Stimulated activated CD4-positive, alpha-beta T cell treated with anti-CD3 and anti-CD28 coated beads, TNF-alpha, amount 100 ng/mL, for 48 hours (primary cell): ENCODE results near the gene PRTFDC1.

Source experiments
- DNase-seq, 3 donors: peaks; one replicate each; pipeline ENCODE4 v3.0.0-alpha.2; 2020; ENCODE audit warnings: low read depth in 3 of 3

PRTFDC1 gene

DNA sequence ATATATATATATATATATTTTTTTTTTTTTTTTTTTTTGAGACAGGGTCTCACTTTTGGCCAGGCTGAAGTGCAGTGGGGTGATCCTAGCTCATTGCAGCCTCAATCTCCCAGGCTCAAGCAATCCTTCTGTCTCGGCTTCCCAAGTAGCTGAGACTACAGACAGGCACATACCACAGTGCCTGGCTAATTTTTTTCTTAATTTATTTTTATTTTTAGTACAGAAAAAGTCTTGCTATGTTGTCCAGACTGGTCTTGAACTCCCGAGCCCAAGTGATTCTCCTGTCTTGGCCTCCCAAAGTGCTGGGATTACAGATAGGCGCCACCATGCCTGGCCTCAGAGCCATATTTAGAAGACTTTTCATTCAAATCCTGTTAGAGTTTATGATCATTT lies 79.6 kb downstream of the PRTFDC1 start:
- no peak for DNase-seq

DNA sequence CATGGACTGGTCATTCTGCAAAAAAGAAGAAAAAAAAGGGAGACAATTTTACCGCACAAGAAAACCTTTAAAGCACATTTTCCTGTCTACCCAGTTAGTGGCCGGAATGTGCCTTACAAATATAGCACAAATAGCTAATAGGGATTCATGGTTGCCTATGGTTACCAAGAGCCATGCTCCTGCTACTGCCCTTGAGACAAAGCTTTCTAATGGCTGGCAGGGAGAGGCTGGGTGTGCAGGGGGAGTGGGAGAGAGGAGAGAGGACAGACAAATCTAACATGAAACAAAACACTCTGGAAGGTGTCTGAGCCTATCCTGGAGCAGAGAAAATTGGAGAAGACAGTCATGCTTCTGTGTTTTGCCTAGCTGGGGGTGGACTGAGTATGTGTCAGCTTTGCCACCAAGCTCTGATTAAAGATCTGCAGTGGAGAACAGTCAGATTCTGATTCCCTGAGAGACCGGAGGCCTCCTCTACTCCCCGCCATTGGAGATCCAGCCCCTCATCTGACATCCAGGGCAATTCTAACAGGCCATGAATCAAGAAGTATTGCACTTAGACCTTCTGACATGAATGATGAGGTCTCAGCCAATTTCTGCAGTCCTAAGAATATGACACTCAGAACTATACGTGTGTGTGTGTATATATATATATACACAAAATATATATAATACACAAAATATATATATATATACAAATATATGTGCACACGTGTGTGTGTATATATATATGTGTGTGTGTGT lies 80.2 kb downstream of the PRTFDC1 start:
- no peak for DNase-seq

DNA sequence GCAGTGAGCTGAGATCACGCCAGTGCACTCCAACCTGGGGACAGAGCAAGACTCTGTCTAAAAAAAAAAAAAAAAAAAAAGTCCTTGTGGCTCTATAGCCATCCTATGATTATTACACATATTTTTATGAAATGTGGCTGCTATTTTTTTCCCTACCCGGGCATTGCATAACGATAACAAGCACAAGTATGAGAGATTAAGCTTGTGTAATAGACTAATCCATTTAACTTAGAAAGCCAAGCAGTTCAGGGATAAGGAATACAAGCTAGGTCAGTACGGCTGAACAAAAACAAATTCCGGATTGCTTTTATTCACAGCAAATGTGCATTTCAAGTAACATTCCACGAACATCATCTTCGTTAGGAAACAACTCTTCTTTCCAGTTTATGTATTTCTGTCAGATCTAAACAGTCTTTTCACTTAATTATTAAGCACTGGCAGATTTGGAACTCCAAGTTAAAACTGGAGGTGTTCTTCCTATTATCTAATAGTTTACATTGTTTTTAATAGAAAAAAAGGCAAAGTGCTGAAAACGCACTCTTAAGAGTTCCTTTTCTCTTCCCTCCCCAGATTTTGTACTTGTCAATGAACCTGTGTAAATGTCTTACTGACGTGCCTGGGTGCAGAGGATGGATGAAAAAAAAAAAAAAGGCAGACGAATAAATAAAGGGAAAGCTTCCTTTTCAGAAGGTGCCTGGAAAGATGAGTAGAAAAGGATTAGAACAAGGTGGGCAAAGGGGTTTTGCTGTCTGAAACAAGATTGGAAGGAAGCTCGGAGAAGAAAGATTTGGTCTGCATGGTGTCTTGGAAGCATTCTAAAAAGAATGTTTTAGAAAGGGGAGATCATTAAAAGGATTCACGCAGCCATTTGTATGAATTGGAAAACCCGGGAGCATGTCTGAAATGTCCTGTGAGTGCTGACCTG lies 81.1 kb downstream of the PRTFDC1 start:
- no peak for DNase-seq

DNA sequence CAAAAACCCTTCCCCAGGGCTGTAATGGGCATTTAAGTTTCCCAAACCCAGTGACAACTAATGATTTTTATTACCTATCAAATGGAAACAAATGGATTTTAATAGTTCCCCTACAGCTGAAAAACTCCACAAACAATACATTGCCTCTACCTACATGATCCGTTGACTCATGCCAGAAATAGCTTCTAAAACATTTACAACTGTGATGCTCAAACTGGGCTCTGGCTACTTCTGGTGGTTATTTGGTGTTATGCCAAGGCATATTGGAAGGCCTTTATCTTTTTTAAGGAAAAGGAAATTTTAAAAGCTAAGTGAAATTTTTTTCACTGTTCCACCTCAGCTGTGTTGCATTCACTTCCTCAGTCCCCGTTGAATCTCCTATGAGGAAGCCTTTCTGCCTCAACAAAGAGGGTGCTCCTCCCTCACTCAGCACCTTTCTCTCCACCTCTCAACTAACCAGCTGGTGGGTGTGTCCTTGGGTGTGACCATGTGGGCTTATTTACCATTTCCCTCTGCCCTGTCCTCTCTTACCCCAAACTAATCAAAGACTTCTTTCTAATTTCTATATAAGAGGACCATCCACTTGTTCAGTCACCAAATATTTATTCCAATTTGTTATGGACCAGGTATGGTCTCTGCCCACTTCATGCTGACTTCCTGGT lies 82.9 kb downstream of the PRTFDC1 start:
- no peak for DNase-seq

DNA sequence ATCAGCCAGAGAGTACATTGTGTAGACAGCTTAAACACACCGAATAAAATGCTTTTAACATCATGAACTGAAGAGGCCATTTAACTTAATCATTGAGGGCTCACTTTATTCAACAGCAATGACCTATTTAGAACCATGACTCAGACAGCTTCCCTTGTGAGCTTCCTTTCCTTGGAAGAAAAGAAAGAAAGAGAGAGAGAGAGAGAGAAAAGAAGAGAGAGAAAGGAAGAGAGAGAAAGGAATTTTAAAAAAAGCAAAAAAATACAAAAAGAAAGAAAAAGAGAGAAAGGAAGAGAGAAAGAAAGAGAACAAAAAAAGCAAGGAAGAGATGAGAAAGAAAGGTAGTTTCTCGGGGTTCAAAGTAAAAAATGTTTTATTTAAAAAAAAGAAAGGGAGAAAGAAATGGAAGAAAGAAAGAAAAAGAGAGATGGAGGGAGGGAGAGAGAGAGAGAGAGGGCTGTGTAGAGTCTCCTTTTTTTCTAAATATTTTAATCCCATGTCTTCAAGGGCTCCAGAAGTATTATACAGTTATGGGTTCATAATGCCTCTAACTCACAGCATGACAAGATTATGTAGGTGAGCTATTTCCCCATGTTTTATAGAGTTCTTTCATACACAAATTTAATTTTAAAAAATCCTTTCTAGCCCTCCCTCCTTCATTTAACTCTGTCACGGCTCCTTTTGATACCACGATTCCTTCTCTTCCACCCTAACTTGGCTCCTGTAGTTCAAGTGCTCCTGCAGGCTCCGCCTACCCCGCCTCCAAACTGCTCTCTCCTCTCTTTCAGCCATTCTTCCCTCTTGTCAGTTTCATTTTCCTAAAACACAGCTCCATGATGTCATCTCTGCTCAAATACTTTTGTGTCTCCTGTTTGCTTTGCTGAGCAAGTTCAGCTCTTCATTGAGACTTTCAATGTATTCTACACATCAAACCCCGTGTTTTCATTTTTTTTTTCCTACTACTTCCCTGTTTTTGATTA lies 85.5 kb downstream of the PRTFDC1 start:
- DNase-seq = no peak

DNA sequence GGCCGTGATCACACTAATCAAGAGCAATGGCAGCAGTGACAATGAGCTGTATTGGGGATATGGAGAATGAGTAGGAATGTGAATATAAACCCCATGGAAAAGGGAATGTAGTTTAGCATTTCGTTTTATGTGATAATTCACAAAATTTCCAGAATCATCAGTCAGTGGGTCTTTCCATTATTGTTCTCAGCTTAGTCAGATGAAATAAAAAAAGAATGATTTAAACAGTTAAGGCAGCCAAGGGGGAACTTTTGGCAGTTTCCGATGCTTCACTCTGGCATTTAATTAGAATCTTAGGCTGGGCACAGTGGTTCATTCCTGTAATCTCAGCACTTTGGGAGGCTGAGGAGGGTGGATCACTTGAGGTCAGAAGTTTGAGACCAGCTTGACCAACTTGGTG lies 86.6 kb downstream of the PRTFDC1 start:
- no peak for DNase-seq

DNA sequence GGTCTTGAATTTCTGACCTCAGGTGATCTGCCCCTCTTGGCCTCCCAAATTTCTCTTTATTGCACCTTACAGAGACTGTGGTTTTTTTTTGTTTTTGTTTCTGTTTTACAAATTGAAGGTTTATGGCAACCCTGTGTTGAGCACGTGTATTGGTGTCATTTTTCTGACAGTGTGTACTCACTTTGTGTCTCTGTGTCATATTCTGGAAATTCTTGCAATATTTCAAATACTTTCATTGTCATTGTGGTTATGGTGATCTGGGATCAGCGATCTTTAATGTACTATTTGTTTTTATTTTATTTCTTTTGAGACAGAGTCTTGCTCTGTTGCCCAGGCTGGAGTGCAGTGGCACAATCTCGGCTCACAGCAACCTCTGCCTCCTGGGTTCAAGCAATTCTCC lies 89.8 kb downstream of the PRTFDC1 start:
- no peak for DNase-seq

DNA sequence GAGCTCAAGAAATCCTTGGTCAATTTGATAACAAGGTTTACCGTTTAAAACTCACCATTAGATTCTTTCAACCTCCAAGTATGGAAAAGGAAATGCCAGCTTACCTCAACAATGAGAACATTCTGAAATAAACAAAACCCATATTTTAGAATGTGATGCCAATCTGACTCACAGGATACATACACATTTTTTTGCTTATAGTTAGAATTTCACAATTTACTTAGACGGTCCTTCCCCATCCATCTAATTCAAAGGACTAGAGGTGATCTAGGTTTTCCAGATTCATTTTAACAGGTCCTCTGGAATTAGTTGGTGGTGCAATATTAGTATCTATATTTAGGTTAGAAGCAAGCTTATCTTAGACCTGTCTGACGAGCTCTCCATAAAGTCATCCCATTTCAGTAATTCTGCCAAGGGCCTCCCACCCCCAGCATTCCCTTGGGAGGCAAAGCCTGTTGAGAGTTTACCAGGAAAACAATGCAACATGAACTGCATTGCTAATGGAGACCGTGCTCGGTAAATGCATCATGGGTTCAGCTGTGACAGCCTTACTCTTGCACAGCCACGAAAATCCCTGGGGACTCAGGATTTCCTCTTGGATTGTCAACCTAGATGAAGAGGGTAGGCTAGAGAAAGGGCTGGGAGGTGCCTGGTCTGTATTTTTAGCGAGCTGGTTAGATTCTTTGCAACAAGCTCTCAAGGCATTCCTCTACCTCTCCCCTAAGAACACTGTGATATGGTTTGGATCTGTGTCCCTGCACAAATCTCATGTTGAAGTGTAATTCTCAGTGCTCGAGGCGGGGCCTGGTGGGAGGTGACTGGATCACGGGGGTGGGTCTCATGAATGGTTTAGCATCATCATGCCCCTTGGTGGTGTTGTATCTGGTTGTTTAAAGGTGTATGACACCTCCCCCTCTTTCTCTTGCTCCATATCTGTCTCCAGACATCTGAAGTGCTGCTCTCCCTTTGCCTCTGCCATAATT lies 93.8 kb downstream of the PRTFDC1 start:
- DNase-seq = no peak

DNA sequence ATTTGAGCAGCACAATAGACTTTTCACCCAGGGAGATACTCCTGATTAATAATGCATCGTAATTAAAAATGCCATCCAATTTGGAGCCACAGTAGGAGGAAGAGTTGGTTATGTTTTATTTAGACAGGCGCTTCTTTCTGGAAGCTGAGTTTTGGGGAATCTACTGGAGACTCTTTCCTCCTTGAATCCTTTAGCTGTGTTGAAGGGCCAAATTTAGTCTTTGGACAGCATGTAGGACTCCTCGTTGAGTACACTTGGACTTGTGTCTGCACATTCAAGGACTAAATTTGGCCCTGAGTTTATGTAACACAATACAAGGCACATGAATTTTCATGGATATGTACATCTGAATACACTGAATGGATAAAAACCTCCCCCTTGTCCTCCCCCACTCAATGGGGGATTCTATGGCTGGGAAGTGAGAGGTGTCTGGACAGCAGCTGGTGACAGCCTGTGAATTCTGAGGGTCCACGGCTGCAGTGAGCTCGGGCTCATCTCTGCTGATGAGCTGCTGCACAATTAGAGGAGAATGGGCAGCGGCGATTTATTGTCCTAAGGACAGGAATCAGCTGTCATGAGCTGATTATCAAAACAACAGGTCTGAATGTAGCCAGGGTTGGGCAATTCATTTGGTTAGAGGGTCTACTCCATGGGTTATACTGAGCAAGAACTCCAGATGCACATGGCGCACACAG lies 95.2 kb downstream of the PRTFDC1 start:
- DNase-seq = no peak

DNA sequence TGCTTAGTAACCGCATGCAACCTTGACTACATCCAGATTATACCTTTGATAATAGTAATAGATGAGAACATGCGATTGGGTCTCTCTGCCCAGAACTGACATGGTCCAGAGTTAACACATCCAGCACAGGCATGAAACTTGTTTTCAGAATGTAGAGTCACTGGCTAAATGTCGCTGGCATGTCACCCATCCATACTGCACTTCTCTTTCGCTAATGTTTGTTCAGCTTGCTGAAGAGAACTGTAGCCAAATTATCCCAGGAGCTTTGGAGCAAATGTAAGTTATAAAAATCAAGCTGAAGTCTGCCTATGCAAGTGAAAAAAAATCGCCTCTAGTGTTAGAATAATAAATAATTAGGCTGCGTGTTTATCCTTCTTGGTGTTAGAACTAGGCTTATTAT lies 98.2 kb downstream of the PRTFDC1 start:
- DNase-seq = no peak

DNA sequence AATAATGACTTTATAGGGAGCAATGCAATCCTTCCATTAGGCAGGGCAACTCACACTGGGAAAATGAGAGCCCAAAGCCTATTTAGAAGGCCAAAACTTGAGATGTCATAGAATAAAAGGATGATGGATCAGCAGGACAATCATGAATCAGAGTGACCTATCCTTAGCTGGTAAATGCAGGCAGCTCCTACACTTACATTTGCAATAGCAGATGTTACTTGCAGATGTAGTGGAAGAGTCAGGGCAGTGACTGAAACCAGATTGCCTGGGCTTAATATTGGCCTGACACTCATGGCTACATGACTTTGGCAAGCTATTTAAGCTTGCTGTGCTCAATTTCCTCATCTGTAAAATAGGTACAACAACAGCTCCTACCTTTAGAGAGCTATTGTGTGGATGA lies 98.7 kb downstream of the PRTFDC1 start:
- DNase-seq = no peak

DNA sequence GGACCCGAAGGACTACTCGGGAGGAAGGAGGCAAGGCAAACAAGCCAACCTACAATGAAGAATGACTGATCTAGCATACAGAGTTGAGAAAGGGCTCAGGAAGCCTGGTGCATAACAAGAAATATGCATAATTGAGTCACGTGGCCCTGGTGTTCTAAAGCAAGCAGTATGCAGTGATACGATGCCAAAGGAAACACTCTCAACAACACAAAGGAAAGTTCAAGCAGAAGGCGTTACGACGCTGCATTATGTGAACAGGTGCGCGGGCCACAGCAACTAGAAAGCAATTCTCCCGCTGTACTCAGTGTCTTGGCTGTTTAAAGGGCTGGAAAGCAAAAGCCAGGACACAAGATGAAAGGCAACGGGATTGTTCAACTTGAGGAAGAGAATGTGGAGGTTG lies 100.8 kb downstream of the PRTFDC1 start:
- no peak for DNase-seq

DNA sequence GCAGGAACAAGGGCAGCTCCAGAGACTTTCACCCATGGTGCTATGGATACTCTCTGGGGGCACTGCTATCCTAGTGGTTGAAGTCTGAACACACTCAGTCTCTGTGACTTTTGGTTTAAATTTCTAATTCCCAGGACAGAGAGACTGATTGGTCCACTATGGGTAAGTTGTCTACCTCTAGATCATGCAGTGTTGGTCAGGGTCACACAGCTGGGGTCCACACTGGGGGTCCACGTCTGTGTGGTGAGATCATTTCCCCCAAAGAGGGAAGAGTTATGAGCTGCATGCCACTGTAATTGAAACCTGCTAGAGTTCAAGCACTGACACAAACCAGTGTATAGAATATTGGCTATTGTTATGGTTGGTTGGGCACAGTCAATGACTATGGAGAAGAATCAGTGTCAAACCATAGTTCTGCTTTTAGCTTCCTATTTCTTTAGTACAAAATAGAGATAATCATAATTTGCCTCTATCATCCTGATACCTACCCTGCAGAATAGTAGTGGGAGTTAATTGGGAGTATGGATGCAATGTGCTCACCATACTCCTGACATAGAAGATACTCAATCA lies 101.6 kb downstream of the PRTFDC1 start:
- no peak for DNase-seq

DNA sequence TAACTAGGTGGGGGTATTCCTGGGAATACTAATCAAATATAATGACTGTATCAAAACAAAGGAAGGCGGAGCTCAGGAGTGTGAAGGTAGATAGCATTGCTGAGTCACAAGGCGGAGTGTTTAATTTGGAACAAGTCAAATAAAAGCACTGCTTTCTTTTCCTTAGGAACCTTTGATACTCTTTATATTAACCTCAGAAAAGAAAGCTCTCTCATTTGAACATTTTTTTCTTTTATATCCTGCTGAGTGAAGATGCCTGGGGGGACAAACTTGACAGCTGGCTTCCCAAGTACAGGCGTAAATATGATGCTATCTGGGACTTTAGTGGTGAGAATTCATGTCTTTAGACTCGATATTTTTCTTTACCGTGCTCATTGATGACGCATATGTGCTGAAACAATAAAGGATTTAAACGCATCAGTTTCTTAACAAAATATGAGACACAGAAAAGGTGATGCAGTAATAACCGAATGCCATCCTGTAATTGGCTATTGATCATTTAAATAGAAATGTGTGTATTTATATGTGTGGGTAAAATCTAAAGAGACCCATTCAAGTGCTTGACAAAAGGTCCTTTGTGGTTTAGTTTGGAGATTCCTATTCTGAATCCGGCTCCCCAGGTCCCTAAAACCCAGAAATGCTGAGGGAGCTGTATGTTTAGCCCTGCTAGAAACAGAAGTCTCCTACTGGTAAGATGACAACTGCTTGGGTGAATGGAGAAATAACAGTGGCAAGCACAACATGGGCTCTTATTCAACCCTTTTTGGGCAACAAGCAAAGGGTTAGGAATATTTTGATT lies 102.7 kb downstream of the PRTFDC1 start:
- no peak for DNase-seq

DNA sequence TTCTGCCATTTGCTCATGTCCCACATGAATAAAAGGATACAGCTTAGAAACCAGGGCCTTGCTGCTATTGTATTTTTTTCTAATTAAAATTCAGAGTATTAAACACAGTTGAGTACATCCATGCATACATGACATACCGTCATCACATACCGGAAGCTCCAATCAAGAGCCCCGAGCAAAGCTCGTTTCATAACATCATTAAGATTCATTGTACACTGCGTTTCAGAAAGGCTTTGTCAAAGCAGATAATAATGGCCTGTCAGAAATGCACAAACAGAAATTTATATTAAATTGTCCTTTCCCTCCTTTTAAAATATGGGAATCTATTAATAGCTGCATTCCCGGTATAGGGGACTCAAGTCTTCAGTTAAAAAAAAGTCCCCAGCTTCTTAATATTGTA lies 103.4 kb downstream of the PRTFDC1 start:
- no peak for DNase-seq

DNA sequence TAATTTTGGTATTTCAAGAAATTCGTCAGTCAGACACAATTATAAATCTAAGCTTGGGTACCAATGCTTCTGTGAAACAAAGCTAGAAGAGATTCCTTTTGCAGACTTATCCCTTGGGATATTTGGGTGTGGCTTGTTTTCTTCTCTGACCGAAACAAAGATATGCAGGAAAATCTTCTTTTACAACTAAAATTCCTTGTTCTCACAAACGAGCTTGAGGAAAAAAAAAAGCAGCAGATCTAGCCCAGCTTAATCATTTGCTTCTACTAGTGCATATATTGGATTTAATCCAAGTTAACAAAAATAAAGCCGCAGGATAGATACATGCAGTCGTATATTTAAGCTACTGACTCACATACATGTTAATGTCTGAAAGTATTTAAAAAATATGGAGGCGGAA lies 104.2 kb downstream of the PRTFDC1 start:
- no peak for DNase-seq

DNA sequence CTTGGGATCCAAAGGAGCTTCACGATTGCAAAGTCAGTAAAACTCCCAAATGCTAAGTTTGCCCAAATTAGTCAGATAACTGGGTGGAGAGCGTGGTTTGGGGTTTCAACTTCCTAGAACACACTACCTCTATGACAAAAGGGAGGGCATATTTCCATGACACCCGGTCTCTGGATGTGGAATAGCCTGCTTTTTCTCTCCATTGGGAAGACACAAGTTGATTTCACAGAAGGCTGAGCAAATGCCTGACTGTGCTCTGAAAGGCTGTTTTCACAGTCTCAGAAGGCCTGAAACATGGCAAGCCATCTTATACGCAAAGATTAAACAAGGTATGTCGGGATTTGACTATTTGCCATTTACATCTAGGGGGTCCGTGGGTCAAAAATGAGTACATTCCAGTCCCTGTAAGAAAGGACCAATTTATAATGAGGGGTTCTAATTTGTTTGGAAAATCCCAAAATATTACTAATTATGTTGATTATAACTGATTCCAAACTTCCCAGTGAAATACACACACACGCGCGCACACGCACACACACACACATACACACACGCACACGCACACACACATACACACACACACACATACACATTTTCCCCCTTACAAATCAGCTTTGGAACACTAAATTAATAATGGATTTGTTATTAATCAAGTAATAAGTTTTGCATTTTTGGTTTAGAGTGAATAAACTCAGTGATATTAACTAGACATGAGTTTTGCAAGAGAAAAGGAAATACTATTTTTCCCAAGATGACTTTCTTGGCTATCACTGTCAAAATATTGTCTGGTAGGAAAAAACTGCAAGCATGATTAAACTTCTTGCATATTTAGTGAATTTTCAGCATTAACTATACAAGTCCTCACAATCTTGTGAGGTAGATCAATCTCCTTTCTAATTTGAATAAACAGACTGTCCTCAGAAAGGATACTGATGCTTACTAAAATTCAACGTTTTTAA lies 105.0 kb downstream of the PRTFDC1 start:
- no peak for DNase-seq
